ENCODE measurements around the gene CYTH2.

The CYTH2 gene

DNA sequence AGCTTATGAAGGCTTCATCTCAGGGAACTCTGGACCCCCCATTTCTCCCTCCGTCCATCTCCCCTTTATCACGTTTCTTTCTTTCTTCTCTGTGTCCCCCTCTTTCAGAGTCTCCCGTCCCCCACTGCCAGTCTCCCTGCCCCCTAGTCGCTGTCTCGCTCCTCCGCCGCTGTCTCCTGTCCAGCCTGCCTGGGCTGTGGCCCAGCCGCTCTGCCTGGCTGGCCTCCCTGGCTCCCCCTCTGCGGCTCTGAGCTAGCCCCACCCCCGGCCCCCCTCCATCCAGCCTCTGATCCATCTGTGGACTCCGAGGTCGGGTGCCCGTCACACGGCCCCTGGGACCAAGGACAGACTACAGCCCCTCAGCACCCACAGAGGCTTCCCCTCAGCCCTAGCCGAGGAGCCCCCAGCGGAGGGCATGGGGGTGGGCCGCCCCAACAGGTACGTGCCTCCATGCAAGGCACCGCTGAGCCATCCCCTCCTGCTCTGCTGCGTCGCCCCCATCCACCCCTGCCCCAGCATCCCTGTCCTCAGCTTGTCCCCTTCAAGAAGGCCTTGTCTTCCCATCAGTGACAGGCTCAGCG lies 14.9 kb upstream of the CYTH2 start:
- no peak for DNase-seq

DNA sequence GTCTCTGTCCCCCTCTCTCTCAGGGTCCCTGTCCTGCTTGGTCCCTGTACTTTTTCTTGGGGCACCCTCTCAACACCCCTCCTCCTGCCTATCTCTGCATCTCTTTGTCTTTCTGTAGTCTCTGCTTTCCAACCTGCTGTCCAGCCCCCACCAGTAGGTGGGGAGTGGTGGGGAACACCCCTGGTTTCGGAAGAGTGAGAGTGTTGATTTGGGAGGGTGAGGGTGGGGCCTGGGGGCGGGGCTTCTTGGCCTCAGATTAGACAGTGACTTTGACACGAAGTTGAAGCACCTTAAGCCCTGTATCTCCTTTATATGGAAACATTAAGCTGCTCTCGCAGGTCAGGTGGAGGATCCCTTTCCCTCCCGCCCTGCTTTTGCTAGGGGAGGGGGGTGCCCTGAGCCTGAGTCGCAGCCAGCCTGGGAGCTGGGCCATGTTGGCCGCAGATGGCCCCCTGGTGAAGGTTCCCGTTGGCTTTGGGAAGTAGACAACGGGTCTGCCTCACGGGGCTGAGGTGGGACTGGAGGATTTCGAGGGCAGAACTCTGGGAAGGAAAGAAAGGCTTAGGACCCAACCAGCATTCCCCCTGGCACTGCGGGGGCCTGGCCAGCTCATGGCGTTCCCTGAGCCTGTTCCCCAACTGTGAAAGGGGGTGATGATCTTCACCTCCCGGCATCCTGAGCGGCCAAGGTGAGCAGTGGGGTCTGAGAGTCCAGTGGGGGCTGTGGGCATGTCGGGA lies 13.8 kb upstream of the CYTH2 start, which contains the start of gene KCNJ14:
TSS of gene KCNJ14 (plus strand) at position 404 of the 737 bp plus-strand sequence. CDS start 6,151 bp downstream, outside the sequence.
- no peak for DNase-seq

DNA sequence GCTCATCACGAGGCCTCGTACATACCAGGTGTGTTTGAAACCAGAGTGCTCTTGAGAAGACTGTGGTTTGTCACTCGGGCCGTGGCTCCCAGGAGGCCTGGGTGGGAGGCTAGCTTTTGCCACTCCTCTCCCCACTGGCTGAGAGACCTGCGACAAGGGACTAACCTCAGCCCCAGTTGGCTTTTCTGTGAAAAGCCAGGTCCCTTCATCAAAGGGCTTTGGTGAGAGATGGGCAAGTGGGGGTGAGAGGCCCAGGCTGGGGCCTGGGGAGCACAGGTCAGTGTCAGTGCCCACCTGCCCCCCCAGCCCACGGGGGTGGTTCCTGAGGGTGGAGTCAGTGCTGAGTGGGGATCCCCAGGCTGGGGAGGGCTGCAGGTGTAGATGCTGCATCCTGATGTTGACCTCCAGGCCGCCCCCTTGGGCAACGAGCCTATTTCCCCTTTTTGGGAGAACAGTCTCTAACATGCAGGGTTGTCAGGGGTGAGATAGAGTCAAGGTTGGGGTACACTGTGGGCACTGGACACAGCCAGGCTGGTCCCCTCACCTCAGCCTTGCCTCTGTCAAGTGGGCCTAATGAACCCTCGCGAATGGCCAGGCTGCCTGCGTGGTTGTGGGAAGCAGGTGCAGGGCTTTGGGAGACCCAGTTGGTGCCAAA lies 13.1 kb upstream of the CYTH2 start:
- no peak for DNase-seq

DNA sequence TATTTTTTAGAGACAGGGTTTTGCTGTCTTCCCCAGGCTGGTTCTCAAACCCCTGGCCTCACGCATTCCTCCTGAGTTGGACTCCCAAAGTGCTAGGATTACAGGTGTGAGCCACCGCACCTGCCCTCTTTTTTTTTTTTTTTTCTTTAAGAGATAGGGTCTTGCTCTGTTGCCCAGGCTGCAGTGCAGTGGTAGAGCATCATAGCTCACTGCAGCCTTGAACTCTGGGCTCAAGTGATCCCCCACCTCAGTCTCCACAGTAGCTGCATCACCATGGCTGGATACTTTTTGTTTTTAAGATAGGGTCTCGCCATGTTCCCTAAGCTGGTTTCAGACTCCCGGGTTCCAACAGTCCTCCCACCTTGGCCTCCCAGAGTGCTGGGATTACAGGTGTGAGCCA lies 12.3 kb upstream of the CYTH2 start:
- no peak for DNase-seq

DNA sequence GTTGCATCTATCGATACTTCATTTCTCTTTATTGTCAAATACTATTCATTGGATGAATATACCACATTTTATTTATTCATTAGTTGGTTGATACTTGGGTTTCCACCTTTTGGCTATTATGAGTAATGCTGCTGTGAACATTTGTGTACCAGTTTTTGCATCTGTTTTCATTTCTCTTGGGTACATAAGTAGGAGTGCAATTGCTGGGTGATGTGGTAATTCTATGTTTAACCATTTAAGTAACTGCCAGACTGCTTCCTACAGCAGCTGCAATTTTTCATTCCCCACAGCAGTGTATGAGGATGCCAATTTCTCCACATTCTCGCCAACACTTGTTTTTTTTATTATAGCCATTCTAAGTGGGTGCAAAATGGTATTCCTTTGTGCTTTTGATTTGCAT lies 11.2 kb upstream of the CYTH2 start:
- DNase-seq: no peak

DNA sequence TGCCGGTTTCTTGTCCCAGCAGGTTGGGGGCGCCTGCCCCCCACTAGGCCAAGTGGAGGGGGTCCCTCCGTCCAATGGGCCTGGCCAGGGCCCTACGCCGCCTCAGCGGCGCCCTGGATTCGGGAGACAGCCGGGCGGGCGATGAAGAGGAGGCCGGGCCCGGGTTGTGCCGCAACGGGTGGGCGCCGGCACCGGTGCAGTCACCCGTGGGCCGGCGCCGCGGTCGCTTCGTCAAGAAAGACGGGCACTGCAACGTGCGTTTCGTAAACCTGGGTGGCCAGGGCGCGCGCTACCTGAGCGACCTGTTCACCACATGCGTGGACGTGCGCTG lies 7.6 kb upstream of the CYTH2 start:
- DNase-seq: no peak

DNA sequence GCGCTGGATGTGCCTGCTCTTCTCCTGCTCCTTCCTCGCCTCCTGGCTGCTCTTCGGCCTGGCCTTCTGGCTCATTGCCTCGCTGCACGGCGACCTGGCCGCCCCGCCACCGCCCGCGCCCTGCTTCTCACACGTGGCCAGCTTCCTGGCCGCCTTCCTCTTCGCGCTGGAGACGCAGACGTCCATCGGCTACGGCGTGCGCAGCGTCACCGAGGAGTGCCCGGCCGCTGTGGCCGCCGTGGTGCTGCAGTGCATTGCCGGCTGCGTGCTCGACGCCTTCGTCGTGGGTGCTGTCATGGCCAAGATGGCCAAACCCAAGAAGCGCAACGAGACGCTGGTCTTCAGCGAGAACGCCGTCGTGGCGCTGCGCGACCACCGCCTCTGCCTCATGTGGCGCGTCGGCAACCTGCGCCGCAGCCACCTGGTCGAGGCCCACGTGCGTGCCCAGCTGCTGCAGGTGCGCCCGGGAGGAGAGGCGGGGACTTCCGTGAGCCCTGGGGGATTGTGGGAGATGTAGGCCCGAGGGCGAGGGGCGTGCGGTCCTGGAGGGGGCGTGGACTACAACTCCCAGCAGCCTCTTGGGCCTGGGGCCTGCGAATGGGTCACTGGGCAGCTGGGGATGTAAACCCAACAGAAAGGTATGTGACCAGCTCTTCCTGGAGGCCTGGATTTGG lies 7.0 kb upstream of the CYTH2 start:
- no peak for DNase-seq

DNA sequence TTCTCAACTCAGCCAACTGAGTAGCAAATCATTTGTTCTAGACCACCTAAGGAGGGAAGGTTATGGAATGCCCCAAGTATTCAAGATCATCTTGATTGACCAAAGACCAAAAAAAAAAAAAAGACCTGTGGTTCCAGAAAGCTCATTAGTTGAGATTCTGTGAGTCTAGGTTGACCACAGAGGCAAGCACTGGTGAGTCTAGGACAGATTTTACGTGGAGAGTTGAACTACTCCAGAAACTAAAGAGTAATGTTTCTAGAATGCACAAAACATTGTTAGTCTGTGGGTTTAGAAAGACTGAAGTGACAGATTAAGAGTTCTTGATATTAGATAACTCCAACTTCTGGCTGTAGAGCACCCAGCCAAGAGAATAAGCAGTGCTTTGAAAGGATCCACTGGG lies 4.0 kb upstream of the CYTH2 start:
- no peak for DNase-seq

DNA sequence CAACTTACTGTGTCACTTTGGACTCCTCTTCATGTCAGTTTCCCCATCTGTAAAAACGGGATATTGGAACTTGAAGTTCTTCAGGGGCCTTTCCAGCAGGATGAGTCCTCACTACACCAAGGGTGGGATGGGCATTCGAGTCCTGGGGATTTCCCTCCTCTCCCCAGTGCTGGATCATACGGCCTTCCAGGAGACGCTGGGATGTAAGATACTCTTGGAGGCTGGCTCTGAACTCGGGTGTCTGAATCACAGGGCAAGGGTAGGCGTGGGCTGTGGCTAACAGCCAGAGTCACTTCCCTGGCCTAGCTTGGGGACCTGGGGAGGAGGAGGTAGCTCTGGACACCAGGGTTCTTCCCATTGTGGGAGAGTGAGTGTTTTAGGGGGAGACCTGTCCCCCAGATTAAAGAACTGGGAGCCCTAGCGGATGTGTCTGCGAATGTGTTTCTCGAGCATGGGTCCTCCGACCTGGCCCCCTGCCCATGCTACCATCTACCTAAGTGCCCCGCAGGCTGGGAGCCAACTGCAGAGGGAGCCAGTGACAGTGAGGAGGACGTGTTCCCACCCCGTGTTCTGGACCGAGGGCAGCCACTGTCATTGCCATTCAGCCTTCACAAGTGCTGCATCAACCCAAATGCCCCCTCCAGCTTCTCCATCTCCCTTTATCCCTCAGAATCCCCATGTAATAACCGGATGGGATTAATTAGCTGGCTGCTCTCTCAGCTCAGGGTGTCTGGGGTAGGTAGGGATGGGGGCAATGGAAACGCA lies 2.4 kb upstream of the CYTH2 start:
- DNase-seq: no peak

DNA sequence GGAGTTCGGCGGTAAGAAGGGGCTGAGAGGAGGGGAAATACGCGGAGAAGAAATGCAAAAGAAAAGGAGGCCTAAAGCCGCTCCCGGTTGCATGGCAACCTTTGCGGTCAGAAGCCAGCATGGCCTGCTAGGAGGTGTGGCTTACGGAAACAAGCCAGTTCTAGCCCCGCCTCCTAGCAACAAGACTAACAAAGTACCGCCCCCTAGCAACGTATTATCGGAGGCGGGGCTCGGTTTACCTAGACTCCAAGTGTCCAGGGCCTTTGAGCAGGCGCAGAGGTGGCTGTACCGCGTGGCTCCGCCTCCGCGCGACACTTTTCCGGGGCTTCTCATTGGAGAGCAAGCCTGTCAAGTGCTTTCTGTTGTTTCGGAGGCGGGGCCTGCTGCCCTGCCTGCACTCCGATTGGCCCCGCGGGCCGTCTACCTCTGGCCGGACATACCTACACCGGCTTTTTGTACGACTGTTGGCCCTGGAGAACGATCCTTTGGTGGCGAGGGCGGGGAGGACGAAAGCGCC lies 339 bp upstream of the CYTH2 start:
- peak; percentile 100 for DNase-seq

DNA sequence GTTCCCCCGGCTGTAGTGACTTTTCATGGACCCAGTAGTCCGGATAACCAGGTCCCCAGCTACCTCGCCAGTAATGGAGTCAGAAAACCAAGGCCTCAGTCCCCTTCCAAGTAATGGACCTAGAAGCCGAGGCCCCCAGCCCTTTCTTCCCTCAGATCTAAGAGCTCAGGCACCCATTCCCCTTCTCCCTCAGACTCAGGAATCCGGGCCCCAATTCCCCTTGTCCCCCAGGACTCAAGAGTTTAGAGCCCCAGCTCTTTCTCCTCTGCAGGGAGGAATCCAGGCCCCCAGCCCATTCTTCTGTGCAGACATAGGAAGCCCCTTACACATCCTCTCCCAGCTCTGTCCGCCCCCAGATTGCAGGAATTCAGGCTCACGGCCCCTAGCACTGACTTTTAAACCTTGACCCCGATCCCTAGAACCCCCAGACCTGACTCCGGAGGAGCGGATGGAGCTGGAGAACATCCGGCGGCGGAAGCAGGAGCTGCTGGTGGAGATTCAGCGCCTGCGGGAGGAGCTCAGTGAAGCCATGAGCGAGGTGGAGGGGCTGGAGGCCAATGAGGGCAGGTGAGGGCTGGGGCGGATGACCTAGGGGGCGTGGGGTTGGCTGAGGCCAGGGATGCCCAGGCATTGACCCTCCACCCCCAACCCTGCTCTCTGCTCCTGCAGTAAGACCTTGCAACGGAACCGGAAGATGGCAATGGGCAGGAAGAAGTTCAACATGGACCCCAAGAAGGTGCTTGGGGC lies 938 bp downstream of the CYTH2 start:
- DNase-seq: no peak

DNA sequence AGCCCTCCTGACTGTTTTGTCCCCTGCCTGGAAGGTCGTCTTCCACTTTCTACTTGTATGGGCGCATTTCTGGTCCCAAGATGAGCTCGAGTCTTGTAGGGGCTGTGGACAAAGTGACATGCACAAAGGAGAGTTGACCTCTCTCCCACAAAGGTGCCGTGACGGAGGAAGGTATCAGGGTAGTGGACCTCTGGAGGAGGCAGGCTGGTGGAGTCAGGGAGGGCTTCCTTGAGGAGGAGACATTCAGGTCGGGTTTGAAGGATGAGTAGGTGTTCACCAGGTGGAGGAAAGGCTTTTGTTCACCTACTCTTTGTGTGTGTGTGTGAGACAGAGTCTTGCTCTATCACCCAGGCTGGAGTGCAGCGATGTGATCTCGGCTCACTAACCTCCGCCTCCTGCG lies 1.7 kb downstream of the CYTH2 start:
- DNase-seq: no peak

DNA sequence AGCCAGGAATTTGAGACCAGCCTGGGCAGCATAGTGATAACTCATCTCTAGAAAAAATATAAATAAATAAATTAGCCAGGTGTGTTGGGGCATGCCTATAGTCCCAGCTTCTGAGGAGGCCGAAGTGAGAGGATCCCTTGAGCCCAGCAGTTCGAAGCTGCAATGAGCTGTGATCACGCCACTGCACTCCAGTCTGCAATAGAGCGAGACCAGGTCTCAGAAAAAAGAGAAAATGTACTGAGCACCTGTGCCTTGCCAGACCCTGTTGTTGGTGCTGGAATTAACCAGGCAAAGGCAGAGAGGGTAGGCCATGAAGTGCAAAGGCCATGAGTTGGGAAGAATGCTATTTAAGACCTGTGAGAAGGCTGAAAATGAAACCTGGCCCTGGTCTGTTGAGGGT lies 2.7 kb downstream of the CYTH2 start:
- no peak for DNase-seq

DNA sequence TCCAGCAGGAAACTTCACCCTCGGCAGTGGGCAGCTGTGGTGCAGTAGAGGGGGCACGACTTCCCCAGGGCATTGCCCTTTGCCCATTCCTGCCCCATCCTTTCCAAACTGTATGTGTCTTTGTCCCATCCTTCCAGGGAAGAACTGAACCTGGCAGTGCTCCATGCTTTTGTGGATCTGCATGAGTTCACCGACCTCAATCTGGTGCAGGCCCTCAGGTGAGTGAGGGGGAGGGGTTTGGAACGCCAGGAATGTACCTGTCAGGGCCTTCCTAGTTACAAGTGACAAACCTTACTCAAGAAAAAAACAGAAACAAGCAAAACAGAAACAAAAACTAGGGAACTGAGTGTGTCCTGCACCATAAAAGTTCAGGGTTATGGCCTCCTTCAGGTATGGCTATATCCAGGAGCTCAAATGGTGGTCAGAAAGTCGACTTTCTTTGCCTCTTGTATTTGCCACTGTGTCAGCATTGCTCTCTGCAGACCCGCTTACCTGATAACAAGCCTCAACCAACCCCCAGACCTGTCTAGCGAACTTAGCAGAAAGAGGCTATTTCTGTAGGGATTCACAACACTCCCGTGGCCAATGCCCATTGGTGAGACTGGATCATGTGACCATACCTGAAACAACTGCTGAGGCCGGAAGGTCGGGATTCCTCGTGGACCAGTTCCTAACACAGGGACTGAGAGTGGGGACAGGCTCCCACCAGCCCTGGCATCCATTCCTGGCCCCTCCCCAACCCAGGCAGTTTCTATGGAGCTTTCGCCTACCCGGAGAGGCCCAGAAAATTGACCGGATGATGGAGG lies 4.2 kb downstream of the CYTH2 start:
- DNase-seq: no peak

DNA sequence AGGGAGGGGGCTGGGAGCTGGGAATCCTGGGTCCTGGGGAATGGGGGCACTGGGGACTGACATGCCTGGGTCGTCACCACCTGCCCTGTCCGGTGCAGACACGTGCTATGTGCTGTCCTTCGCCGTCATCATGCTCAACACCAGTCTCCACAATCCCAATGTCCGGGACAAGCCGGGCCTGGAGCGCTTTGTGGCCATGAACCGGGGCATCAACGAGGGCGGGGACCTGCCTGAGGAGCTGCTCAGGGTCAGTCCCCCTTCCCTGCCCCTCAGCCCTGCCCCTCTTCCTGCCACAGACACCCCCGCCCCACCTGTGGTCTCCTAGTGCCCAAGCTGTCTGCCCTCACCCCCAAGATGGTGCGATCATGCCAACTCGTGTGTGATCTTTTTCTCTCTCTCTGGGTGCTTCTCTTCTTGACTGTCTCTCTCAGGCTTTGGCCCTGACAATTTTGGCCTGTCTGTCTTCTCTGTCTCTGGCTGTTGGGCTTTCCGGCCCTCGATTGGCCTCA lies 5.0 kb downstream of the CYTH2 start:
- DNase-seq: no peak

DNA sequence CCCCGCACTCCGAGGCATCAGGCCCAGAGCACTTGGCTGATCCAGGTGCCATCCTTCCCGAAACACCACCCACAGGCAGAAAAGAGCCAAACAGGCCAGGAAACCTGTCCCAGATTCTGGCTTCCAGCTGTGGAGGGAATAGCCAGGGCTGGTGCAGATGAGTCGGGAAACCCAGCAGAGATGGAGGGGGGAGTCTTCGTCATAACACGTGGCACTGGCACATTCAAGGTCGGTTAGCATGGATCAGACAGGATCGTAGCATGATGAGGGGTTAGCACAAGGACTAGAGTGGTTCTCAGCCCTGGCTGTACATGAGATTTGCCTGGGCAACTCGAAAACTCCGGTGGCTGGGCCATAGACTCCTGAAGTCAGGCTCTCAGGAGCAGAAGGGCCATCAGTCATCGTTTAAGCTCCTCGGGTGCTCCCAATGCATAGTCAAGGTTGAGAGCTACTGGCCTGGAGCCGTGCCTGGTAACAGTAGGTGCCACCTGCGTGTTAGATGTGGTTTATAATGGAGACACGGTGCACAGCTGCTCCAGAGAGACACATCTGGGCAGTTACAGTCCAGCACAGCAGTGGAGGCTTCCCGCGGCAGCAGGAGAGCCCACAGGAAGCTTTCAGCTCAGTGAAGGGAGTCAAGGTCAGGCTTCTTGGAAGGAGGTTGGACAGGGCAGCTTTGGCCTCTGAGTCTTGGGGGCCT lies 6.3 kb downstream of the CYTH2 start:
- DNase-seq: no peak

DNA sequence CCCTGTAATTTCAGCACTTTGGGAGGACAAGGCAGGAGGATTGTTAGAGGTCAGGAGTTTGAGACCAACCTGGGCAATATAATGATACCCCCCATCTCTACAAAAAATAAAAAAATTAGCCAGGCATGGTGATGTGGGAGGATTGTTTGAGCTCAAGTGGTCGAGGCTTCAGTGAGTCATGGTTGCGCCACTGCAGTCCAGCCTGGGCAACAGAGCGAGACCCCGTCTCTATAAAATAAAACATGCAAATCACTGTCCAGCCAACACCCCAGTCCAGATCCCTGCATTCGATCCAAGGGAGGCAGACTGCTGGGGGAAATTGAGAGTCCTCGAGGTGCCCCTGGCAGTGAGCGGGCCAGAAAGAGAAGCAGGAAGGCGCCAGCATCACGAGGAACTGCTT lies 7.0 kb downstream of the CYTH2 start:
- no peak for DNase-seq

DNA sequence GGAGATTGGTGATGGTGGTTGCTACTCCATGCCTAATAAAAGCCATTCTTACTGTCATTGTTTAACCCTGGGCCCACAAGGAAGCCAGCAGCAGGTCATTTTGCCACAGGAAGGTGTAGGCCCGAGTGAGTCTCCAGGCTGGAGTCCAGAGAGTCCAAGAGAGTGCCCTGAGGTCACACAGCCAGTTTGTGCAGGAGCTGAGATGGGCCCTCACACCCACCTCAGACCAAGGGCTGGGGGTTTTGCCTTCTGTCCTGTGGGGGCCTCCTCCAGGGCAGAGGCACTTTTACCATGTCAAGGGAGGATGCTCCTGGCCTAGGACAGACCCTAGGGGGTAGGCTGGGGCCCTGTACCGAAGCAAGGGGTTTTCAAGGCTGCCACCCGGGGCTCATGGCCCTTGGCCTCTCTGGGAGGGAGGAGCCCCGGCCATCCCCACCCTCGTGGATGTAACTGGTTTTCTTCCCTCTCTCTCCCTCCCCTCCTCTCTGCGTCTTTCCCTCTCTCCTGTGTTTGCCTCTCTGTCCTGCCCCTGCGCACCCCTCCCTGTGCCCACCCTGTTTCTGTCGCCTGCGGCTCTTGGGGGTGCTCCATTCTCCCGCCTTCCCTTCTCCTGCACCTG lies 8.0 kb downstream of the CYTH2 start:
- no peak for DNase-seq

DNA sequence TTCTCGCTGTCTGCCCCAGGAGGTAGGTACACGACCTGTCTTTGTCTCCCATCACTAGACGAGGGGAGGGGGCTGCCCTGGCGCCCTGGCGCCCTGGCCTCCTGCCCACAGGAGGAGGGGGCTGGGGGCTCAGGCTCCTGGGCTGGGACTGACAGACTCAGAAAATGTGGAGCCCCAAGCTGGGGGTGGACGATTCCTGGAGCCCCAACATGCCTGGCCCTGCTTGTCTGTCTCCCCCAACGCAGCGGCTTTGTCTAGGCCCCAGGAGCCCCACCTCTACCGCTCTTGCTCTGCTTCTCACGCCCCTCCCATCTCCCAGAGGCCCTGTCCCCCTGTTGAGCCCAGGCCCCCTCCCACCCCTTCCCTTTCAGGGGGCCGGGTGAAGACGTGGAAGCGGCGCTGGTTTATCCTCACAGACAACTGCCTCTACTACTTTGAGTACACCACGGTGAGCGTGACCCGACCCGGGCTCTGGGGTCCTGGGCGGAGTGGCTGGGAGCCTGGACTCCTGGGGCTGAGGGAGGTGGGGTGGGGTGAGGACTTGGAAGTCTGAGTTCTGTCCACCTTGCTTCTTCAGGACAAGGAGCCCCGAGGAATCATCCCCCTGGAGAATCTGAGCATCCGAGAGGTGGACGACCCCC lies 8.6 kb downstream of the CYTH2 start:
- DNase-seq: no peak
